Measurements from ENCODE around the gene MTHFR.

The MTHFR gene

GRCh38 chr1:11825131-11825530 lies 19.4 kb upstream of the MTHFR start:
- ATAC-seq, result no peak
- no peak for TF ChIP-seq CSRNP3 (CRISPR knock-in tag; IDR thresholded peaks at IDR 0.05)
- no peak for TF ChIP-seq ZNF8 (CRISPR knock-in tag; IDR thresholded peaks at IDR 0.05)
- TF ChIP-seq ISL1 (CRISPR knock-in tag; IDR thresholded peaks at IDR 0.05), result no peak
- no peak for TF ChIP-seq TSHZ2 (CRISPR knock-in tag; IDR thresholded peaks at IDR 0.05)
- no peak for TF ChIP-seq POU6F1 (CRISPR knock-in tag; IDR thresholded peaks at IDR 0.05; ENCODE audit: borderline replicate concordance, low read depth)
- no peak for TF ChIP-seq TOX (CRISPR knock-in tag; IDR thresholded peaks at IDR 0.05; ENCODE audit: borderline replicate concordance)
- TF ChIP-seq ZC3H10 (CRISPR knock-in tag; IDR thresholded peaks at IDR 0.05), result no peak
- no peak for TF ChIP-seq CREB5 (CRISPR knock-in tag; IDR thresholded peaks at IDR 0.05; ENCODE audit: low read depth)
- no peak for TF ChIP-seq OSR1 (CRISPR knock-in tag; IDR thresholded peaks at IDR 0.05)
- TF ChIP-seq RARB (CRISPR knock-in tag; IDR thresholded peaks at IDR 0.05), result no peak
- no peak for TF ChIP-seq ESRRG (CRISPR knock-in tag; IDR thresholded peaks at IDR 0.05)
- TF ChIP-seq CSDC2 (CRISPR knock-in tag; IDR thresholded peaks at IDR 0.05), result no peak
- TF ChIP-seq ZFP3 (CRISPR knock-in tag; IDR thresholded peaks at IDR 0.05), result no peak
- no peak for TF ChIP-seq ARNTL (CRISPR knock-in tag; IDR thresholded peaks at IDR 0.05; ENCODE audit: borderline replicate concordance, low read depth)
- TF ChIP-seq ZFP30 (CRISPR knock-in tag; IDR thresholded peaks at IDR 0.05), result no peak
- TF ChIP-seq ZNF565 (CRISPR knock-in tag; conservative IDR thresholded peaks at IDR 0.05; ENCODE audit: low read depth), result no peak
- TF ChIP-seq PPARA (CRISPR knock-in tag; IDR thresholded peaks at IDR 0.05; ENCODE audit: borderline replicate concordance), result no peak

- no peak for TF ChIP-seq ESRRG (CRISPR knock-in tag; IDR thresholded peaks at IDR 0.05)
- no peak for TF ChIP-seq CSDC2 (CRISPR knock-in tag; IDR thresholded peaks at IDR 0.05)
- TF ChIP-seq PATZ1 (CRISPR knock-in tag; IDR thresholded peaks at IDR 0.05; ENCODE audit: borderline replicate concordance), result no peak
- TF ChIP-seq ISL1 (CRISPR knock-in tag; IDR thresholded peaks at IDR 0.05), result no peak
- TF ChIP-seq RARB (CRISPR knock-in tag; IDR thresholded peaks at IDR 0.05), result no peak
- no peak for TF ChIP-seq PPARA (CRISPR knock-in tag; IDR thresholded peaks at IDR 0.05; ENCODE audit: borderline replicate concordance)
- no peak for TF ChIP-seq CREB5 (CRISPR knock-in tag; IDR thresholded peaks at IDR 0.05; ENCODE audit: low read depth)
- TF ChIP-seq ZFP3 (CRISPR knock-in tag; IDR thresholded peaks at IDR 0.05), result no peak
- TF ChIP-seq CSRNP3 (CRISPR knock-in tag; IDR thresholded peaks at IDR 0.05), result no peak
- no peak for TF ChIP-seq ZNF8 (CRISPR knock-in tag; IDR thresholded peaks at IDR 0.05)
- no peak for TF ChIP-seq GLIS3 (CRISPR knock-in tag; IDR thresholded peaks at IDR 0.05)
- no peak for TF ChIP-seq TOX (CRISPR knock-in tag; IDR thresholded peaks at IDR 0.05; ENCODE audit: borderline replicate concordance)
- ATAC-seq, result no peak
Observed at GRCh38 chr1:11823366-11824137, 17.8 kb upstream of the MTHFR start.
